AG08396 (cell line): ENCODE results near the gene MEGF6.

ENCODE experiments used
- DNase-seq: peaks from one replicate; pipeline ENCODE4 v3.0.0; 2012; ENCODE audit warnings: low spot score, mixed read lengths

Gene MEGF6

GRCh38 chr1:3459051-3459908, 152.0 kb downstream of the MEGF6 start:
- no peak for DNase-seq

DNA sequence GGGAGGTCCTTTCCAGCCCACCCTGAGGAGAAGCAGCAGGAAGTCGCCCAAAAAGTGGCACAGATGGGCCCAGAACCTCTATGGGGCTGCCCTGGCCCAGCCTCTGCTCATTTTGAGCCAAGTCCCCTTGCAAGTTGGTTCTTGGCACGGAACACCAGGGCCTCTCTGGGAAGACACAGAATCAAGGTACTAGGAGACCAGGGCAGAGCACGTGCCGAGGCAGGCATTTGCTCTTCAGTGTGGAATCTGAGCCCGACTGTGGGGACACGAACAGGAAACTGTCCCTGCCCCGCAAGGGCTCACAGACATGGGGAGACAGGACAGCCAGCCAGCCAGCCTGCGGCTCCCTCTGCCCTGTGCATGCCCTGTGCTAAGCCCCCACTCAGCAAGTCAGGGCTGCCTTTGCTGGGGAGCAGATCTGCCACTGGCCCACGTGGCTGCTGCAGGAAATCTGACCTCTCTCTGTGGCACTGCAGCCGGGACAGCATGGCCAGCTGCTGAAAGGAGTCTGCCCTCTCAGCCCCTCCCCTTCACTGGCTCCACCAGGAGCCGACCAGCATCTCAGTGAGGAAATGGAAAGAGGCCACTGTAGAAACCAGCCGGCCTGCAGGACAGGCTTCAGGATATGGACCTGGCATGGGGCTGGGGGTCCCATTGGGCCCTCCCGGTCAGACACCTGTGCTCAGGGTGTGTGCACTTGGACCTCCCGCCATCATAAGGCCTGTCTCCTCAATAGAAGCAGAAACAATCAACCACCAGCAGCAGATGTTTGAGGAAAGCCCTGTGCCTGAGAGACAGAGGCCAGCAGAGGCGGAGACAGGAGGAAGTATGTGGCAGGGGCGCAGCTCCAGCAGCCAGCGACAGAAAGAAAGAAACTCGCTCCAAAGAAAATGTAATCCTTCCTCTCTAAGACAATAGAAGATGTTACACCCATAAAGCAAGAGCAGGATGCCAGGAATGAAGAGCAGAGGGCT, 153.1 kb downstream of the MEGF6 start:
- no peak for DNase-seq

DNA sequence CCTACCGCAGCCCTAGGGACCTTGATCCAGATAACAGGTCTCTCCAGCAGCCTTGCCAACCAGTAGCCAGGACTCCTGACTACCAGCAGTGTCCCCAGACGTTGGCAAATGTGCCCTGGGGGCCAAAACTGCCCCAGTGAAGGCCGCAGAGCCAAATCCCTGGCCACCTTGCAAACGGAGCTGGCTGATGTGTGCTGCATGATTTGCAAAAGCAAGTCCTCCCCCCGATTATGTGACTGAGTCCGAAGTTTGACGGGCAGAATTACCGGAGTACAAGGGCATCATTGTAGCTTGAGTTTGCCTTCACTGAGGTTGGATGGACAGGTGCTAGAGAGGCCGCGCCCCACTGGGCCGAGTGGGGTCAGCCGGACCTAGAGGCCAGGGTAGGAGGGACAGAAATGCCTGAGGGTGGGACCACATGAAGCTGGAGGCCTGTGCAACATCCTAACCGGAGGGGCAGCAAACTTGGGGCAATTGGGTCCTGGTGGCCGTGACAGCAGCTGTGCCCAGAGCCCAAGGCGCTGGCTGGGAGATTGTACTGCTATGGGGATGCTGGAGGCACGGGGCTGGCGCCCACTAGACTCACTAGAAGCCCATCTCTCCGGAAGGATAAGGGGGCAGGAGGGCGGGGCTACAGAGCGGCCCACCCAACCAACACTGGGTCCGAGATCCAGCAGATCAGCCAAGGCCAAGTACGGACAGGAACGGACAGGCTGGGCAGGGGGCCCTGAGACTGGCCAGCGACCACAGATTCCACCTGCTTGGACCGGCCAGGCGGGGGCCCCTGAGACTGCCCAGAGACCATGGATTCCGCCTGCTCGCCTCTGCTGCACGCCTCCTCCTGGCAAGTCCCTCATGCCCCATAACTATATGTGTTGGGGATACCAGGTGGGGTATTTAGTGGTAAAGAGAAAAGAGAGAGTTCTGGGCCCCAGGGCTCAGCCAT, 154.1 kb downstream of the MEGF6 start:
- DNase-seq: no peak

DNA sequence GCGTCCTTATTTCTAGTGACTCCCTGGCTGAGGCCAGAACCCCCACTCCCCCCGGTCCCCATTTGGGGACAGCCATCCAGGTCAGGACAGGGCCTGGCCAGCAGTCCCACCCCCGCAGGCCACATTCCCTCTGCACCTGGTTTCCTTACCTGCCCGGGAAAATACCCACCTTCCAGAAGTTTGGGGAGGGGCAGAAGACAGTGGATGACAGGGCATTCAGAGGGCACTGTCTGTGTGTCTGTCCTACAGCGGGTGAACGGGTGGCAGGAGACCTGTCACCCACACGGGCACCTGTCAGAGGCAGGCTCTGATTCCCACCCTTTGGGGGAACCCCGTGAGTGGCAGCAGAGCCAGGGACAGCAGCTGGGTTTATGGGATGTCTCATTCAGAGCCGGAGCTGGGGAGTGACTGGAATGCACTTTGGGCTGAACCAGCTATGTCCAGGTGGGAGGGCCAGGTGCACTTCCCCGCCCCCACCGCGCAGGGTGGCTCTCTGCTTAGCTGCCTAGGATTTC, 154.8 kb downstream of the MEGF6 start:
- no peak for DNase-seq

GRCh38 chr1:3455670-3456448, 155.4 kb downstream of the MEGF6 start:
- no peak for DNase-seq

- DNase-seq: no peak
Measured at GRCh38 chr1:3454811-3455618, 156.3 kb downstream of the MEGF6 start.

GRCh38 chr1:3453891-3454810, 157.2 kb downstream of the MEGF6 start, which contains the start of gene ARHGEF16:
TSS of gene ARHGEF16 (plus strand) at chr1:3454665. CDS start at chr1:3463085, 8,420 bp downstream.
- peak; percentile 79 for DNase-seq

GRCh38 chr1:3453203-3453761, 158.0 kb downstream of the MEGF6 start:
- DNase-seq: peak; percentile 92

GRCh38 chr1:3452866-3453175, 158.5 kb downstream of the MEGF6 start:
- DNase-seq: no peak

GRCh38 chr1:3451994-3452865, 159.1 kb downstream of the MEGF6 start:
- no peak for DNase-seq

DNA sequence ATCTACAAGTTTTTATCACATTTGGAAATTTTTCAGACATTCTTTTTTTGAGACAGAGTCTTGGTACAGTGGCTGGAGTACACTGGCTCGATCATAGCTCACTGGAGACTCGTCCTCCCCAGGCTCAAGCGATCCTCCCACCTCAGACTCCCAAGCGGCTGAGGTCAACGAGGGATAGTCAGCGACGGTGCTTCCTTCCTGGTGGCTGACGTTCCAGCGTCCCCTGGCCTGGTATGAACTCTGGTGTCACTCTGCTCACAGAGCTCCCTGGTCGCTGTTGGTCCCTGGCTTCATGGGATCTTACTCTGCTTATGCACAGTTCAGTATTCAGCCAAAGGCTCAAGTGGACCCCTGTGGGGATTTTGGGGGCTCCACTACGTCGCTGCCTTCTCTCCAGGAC, 160.3 kb downstream of the MEGF6 start:
- DNase-seq: no peak

DNA sequence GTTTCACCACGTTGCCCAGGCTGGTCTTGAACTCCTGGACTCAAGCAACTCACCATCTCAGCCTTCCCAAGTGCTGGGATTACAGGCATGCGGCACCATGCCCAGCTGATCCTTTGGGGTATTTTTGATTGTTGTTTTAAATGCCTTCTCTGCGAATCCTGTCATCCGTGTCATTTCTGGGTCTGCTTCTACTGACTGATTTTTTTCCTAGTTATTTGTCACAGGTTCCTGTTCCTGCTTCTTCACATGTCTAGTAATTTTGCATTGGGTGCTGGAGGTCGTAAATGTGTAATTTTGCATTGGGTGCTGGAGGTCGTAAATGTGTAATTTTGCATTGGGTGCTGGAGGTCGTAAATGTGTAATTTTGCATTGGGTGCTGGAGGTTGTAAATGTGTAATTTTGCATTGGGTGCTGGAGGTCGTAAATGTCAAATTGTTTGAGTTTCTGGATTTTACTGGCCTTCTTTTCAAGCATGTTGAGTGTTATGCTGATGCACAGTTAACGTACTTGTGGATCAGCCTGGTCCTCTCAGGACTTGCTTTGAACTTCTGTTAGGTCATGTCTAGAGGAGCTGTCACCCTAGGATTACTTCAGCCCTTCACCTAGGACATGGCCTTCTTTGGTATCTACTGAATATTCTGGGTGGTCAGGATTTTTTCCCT, 161.0 kb downstream of the MEGF6 start:
- DNase-seq: no peak

- no peak for DNase-seq
Measured at GRCh38 chr1:3444736-3445135, 166.6 kb downstream of the MEGF6 start.

GRCh38 chr1:3444298-3444697, 167.0 kb downstream of the MEGF6 start:
- DNase-seq: no peak

DNA sequence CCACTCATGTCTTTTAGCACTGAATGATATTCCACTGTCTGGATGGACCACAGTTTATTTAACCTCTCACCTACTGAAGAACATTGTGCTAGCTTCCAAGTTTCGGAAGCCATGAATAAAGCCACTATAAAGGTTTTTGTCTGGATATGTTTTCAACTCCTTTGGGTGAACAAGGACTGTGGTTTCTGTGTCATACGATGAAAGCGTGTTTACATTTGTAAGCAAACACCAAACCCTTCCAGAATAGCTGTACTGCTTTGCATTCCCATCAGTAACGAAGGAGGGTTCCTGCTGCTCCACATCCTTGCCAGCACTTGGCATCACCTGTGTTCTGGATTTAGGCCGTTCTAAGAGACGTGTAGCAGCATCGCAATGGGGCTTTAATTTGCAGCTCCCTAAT, 167.5 kb downstream of the MEGF6 start:
- no peak for DNase-seq

DNA sequence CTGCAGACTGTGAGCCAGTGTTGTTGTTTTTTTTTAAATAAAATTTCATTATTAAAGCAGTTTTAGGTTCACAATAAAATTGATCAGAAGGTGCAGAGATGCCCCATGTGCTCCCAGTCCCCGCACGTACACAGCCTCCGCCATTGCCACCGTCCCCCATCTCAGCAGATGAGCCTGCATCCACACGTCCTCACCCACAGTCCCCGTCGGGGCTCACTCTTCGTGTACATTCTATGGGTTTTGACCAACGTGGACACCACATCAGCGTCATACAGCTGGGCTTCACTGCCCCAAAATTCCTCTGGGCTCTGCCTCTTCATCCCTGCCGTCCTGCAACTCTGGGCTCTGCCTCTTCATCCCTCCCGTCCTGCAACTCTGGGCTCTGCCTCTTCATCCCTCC, 168.4 kb downstream of the MEGF6 start:
- DNase-seq: no peak

GRCh38 chr1:3442331-3442730, 169.0 kb downstream of the MEGF6 start:
- DNase-seq: no peak
